ENCODE results near the gene HHLA2. TPM values are rescaled to one million over a fixed set of nuclear protein-coding genes. Genes with fewer than 3 reads are reported as not detected.

HHLA2 gene
- polyA plus RNA-seq, 3 donors: 0.13 TPM; not detected in 2

GRCh38 chr3:108298056-108298455 lies 1.7 kb downstream of the HHLA2 start:
- no peak overlapping the region for H2AFZ ChIP-seq (ENCODE audit: insufficient read depth, low read depth, low read length, poor library complexity, severe bottlenecking)
- H3K36me3 ChIP-seq (replicated peaks in 1 of 2; ENCODE audit: control insufficient read depth in 1 of 2, insufficient read depth in 2 of 2, low read length in 2 of 2): no peaks in the 10 kb centered on the region
- no peak overlapping the region for H3K27ac ChIP-seq (ENCODE audit: low read depth in 1 of 2, low read length in 2 of 2)
- 100% methylated on average over 1 of the region's 2 CpGs for WGBS (ENCODE audit: insufficient coverage)
- no peak overlapping the region for H3K9ac ChIP-seq (ENCODE audit: insufficient read depth, low read length, poor library complexity, severe bottlenecking)
- peaks cover 0 to 3% (median 0%) of the 10 kb centered on the region in 3 donors for H3K27me3 Mint-ChIP-seq (ENCODE audit: low read depth in 3 of 3)
- H3K36me3 Mint-ChIP-seq: no peaks in the 10 kb centered on the region
- H3K4me3 Mint-ChIP-seq: no peak overlapping the region
- no peaks in the 10 kb centered on the region for H3K9me3 Mint-ChIP-seq
- no peak overlapping the region for H3K27ac Mint-ChIP-seq
- no peaks in the 10 kb centered on the region for H4K20me1 ChIP-seq (ENCODE audit: insufficient read depth, low read length)
- H3K4me1 ChIP-seq (ENCODE audit: control insufficient read depth in 1 of 2, insufficient read depth in 2 of 2, low read length in 2 of 2): peaks cover 31 to 34% of the 10 kb centered on the region in 2 donors
- no peak for TF ChIP-seq CTCF (IDR thresholded peaks at IDR 0.05)
- no peak overlapping the region for H3K4me3 ChIP-seq (replicated peaks in 1 of 3; ENCODE audit: low read depth in 2 of 3, low read length in 3 of 3)
- intact Hi-C loops (cut with micrococcal nuclease): no loop called here
- H3K79me2 ChIP-seq (ENCODE audit: insufficient read depth, low read length): no peaks in the 10 kb centered on the region
- H3K9me3 ChIP-seq (replicated peaks in 1 of 2; ENCODE audit: control insufficient read depth in 1 of 2, insufficient read depth in 1 of 2, low read length in 2 of 2): no peaks in the 10 kb centered on the region
- H3K4me1 Mint-ChIP-seq: peaks cover 40% of the 10 kb centered on the region
- no peak for DNase-seq
- no peak overlapping the region for H3K4me2 ChIP-seq (replicated peaks; ENCODE audit: extremely low read depth, low read length, poor library complexity, severe bottlenecking)
- no peaks in the 10 kb centered on the region for H3K27me3 ChIP-seq (ENCODE audit: control insufficient read depth in 2 of 2, insufficient read depth in 2 of 2, low read length in 2 of 2)

GRCh38 chr3:108300103-108300849 lies 3.9 kb downstream of the HHLA2 start:
- H3K27ac Mint-ChIP-seq: peak overlapping the region in 1 of 7 donors; percentile 8
- no peak for DNase-seq
- Histone ChIP-seq H3K4me1 (ENCODE audit: control insufficient read depth in 1 of 2, insufficient read depth in 2 of 2, low read length in 2 of 2) (peaks cover 9 to 12% of the 10 kb centered on the region in 2 donors), H3K9me3 (replicated peaks in 1 of 2; ENCODE audit: control insufficient read depth in 1 of 2, insufficient read depth in 1 of 2, low read length in 2 of 2) (no peaks in the 10 kb centered on the region), H3K27me3 (ENCODE audit: control insufficient read depth in 2 of 2, insufficient read depth in 2 of 2, low read length in 2 of 2) (no peaks in the 10 kb centered on the region), H3K4me2 (replicated peaks; ENCODE audit: extremely low read depth, low read length, poor library complexity, severe bottlenecking) (no peak overlapping the region), H3K9ac (ENCODE audit: insufficient read depth, low read length, poor library complexity, severe bottlenecking) (no peak overlapping the region), H3K79me2 (ENCODE audit: insufficient read depth, low read length) (no peaks in the 10 kb centered on the region), H2AFZ (ENCODE audit: insufficient read depth, low read depth, low read length, poor library complexity, severe bottlenecking) (no peak overlapping the region), H3K4me3 (replicated peaks in 1 of 3; ENCODE audit: low read depth in 2 of 3, low read length in 3 of 3) (no peak overlapping the region), H3K36me3 (replicated peaks in 1 of 2; ENCODE audit: control insufficient read depth in 1 of 2, insufficient read depth in 2 of 2, low read length in 2 of 2) (no peaks in the 10 kb centered on the region), H3K27ac (ENCODE audit: low read depth in 1 of 2, low read length in 2 of 2) (no peak overlapping the region), H4K20me1 (ENCODE audit: insufficient read depth, low read length) (no peaks in the 10 kb centered on the region)
- H3K36me3 Mint-ChIP-seq: no peaks in the 10 kb centered on the region
- TF ChIP-seq CTCF (IDR thresholded peaks at IDR 0.05): no peak
- 73% methylated on average over 4 of the region's 9 CpGs for WGBS (ENCODE audit: insufficient coverage)
- H3K9me3 Mint-ChIP-seq: no peaks in the 10 kb centered on the region
- intact Hi-C loops (cut with micrococcal nuclease): no loop called here
- peaks cover 19% of the 10 kb centered on the region for H3K4me1 Mint-ChIP-seq
- no peak overlapping the region for H3K4me3 Mint-ChIP-seq
- peaks cover 0 to 3% (median 0%) of the 10 kb centered on the region in 3 donors for H3K27me3 Mint-ChIP-seq (ENCODE audit: low read depth in 3 of 3)
